HepG2 (cell line): Measurements from ENCODE around the gene CDR2L. TPM values are rescaled to one million over a fixed set of nuclear protein-coding genes. Genes with fewer than 3 reads are reported as not detected.

Experiments
- AKAP8 ChIP-seq: sonication (generic); formaldehyde crosslinking; IDR thresholded peaks from 2 replicates; pipeline ENCODE4 v1.5.1; 2020; ENCODE audit warnings: mild to moderate bottlenecking, missing genetic modification reagents
- ATF7 ChIP-seq, 2 experiments: fragments of 450-650 bp in 1 of 2; sonication (generic) in 1 of 2; formaldehyde crosslinking in 1 of 2; IDR thresholded peaks; 2 replicates each; pipeline versions ENCODE4 v1.4.0 to v1.6.1; 2016 to 2020; ENCODE audit warnings: antibody characterized with exemption in 1 of 2, mild to moderate bottlenecking in 1 of 2, missing genetic modification reagents in 1 of 2
- BRF2 ChIP-seq: sonication (generic); formaldehyde crosslinking; IDR thresholded peaks from 2 replicates; pipeline ENCODE4 v1.8.1; 2022; ENCODE audit warnings: mild to moderate bottlenecking, missing genetic modification reagents
- EZH2 ChIP-seq: conservative IDR thresholded peaks from 2 replicates; pipeline ENCODE4 v1.6.1; 2012; ENCODE audit warnings: mild to moderate bottlenecking, low read depth, low read length, moderate library complexity
- FLYWCH1 ChIP-seq: sonication (generic); formaldehyde crosslinking; IDR thresholded peaks from 2 replicates; pipeline ENCODE4 v1.8.1; 2023; ENCODE audit warnings: mild to moderate bottlenecking, missing genetic modification reagents
- GTF3A ChIP-seq: sonication (generic); formaldehyde crosslinking; conservative IDR thresholded peaks from 2 replicates; pipeline ENCODE4 v1.4.0; 2020; ENCODE audit warnings: mild to moderate bottlenecking, missing genetic modification reagents
- HNRNPK ChIP-seq: fragments of 200-400 bp; formaldehyde crosslinking; IDR thresholded peaks from 2 replicates; pipeline ENCODE4 v1.6.1; 2018; ENCODE audit warnings: low read length, low read depth, moderate library complexity, mild to moderate bottlenecking; ENCODE audit not compliant: poor library complexity, severe bottlenecking
- KAT7 ChIP-seq: IDR thresholded peaks from 2 replicates; pipeline ENCODE4 v1.6.1; 2018; ENCODE audit warnings: borderline replicate concordance, missing compliant biosample characterization
- KLF15 ChIP-seq: sonication (generic); formaldehyde crosslinking; IDR thresholded peaks from 2 replicates; pipeline ENCODE4 v1.8.1; 2023; ENCODE audit warnings: borderline replicate concordance, mild to moderate bottlenecking, inconsistent platforms, missing genetic modification reagents, mixed read lengths
- KMT2B ChIP-seq: IDR thresholded peaks from 2 replicates; pipeline ENCODE4 v1.6.1; 2016; ENCODE audit warnings: missing genetic modification reagents, missing compliant biosample characterization
- PLSCR1 ChIP-seq: sonication (generic); formaldehyde crosslinking; IDR thresholded peaks from 2 replicates; pipeline ENCODE4 v1.5.0; 2020; ENCODE audit warnings: missing genetic modification reagents, mild to moderate bottlenecking, borderline replicate concordance
- RBAK ChIP-seq: sonication (generic); formaldehyde crosslinking; IDR thresholded peaks from 2 replicates; pipeline ENCODE4 v1.5.1; 2020; ENCODE audit warnings: mild to moderate bottlenecking, missing genetic modification reagents
- SIX1 ChIP-seq: sonication (generic); formaldehyde crosslinking; IDR thresholded peaks from 2 replicates; pipeline ENCODE4 v1.4.0; 2020; ENCODE audit warnings: missing genetic modification reagents, borderline replicate concordance
- SNAPC2 ChIP-seq: sonication (generic); formaldehyde crosslinking; IDR thresholded peaks from 2 replicates; pipeline ENCODE4 v1.8.1; 2022; ENCODE audit warnings: mild to moderate bottlenecking, missing genetic modification reagents
- SP2 ChIP-seq: sonication (generic); formaldehyde crosslinking; IDR thresholded peaks from 2 replicates; pipeline ENCODE4 v1.5.1; 2020; ENCODE audit warnings: mild to moderate bottlenecking, missing genetic modification reagents
- ZNF224 ChIP-seq: sonication (generic); formaldehyde crosslinking; IDR thresholded peaks from 2 replicates; pipeline ENCODE4 v1.5.0; 2020; ENCODE audit warnings: mild to moderate bottlenecking, missing genetic modification reagents
- ZNF543 ChIP-seq: sonication (generic); formaldehyde crosslinking; IDR thresholded peaks from 2 replicates; pipeline ENCODE4 v1.4.0; 2020; ENCODE audit warnings: mild to moderate bottlenecking, missing genetic modification reagents
- ZNF564 ChIP-seq: sonication (generic); formaldehyde crosslinking; IDR thresholded peaks from 2 replicates; pipeline ENCODE4 v1.8.1; 2023; ENCODE audit warnings: mild to moderate bottlenecking, missing genetic modification reagents
- ZNF572 ChIP-seq: sonication (generic); formaldehyde crosslinking; IDR thresholded peaks from 2 replicates; pipeline ENCODE4 v1.5.1; 2020; ENCODE audit warnings: mild to moderate bottlenecking, missing genetic modification reagents
- ZNF589 ChIP-seq: sonication (generic); formaldehyde crosslinking; conservative IDR thresholded peaks from 2 replicates; pipeline ENCODE4 v1.8.0; 2022; ENCODE audit warnings: mild to moderate bottlenecking, moderate library complexity, missing genetic modification reagents
- ZNF746 ChIP-seq: sonication (generic); formaldehyde crosslinking; IDR thresholded peaks from 2 replicates; pipeline ENCODE4 v1.8.0; 2022; ENCODE audit warnings: mild to moderate bottlenecking, missing genetic modification reagents
- ZNF781 ChIP-seq: sonication (generic); formaldehyde crosslinking; IDR thresholded peaks from 2 replicates; pipeline ENCODE4 v1.5.1; 2020; ENCODE audit warnings: borderline replicate concordance, mild to moderate bottlenecking, missing genetic modification reagents; ENCODE audit errors: not compliant biosample characterization
- ZNF790 ChIP-seq: sonication (generic); formaldehyde crosslinking; IDR thresholded peaks from 2 replicates; pipeline ENCODE4 v1.8.0; 2022; ENCODE audit warnings: missing genetic modification reagents, mild to moderate bottlenecking, borderline replicate concordance
- ZZZ3 ChIP-seq: sonication (generic); formaldehyde crosslinking; IDR thresholded peaks from 2 replicates; pipeline ENCODE4 v1.4.0; 2020; ENCODE audit warnings: missing genetic modification reagents, mild to moderate bottlenecking, borderline replicate concordance
- polyA plus RNA-seq, 8 experiments: library from polyadenylated mRNA; depleted of rRNA in 3 of 8; stranded (reverse) in 7 of 8; unstranded in 1 of 8; fragments of >200 nt; fragmentation: Illumina TruSeq in 4 of 8; extraction: Trizol in 4 of 8; gene quantifications; 2 replicates each; pipeline versions ENCODE4 v1.2.1 to v1.2.3, GENCODE V29; 2011 to 2016; ENCODE audit warnings: low read depth in 4 of 8, missing spikeins in 1 of 8, mixed read lengths in 1 of 8; ENCODE audit not compliant: insufficient read depth in 1 of 8
- total RNA-seq, 5 experiments: library from RNA; depleted of rRNA; stranded (reverse); fragments of >200 nt; fragmentation: Illumina TruSeq; extraction: Trizol; gene quantifications; 2 replicates each; pipeline ENCODE4 v1.2.3, GENCODE V29; 2016; ENCODE audit warnings: low read depth in 1 of 5
- TF ChIP-seq, protein P1 (sequence below): sonication (generic); formaldehyde crosslinking; IDR thresholded peaks from 2 replicates; pipeline ENCODE4 v1.4.0; 2020; ENCODE audit warnings: mild to moderate bottlenecking, low read depth, missing genetic modification reagents

The CDR2L gene
- total and polyA plus RNA-seq, 2 of the 13 experiments (the other 11 are each of a cell fraction or from before 2014, with no cell fraction given) = 1.9 to 2.1 TPM

GRCh38 chr17:75034236-75034908, 46.9 kb downstream of the CDR2L start (continued):
- TF ChIP-seq ZNF781 (CRISPR knock-in tag) (peak; percentile 68), EZH2 (no peak), SNAPC2 (CRISPR knock-in tag) (peak; percentile 76), ZNF790 (CRISPR knock-in tag) (no peak; the same call in 1 of the 2 replicates), BRF2 (CRISPR knock-in tag) (no peak; the same call in 1 of the 2 replicates), ZNF564 (CRISPR knock-in tag) (peak; percentile 86; the same call in 1 of the 2 replicates), GTF3A (CRISPR knock-in tag) (peak; percentile 100), KLF15 (peak; percentile 93; the same call in 1 of the 2 replicates), SIX1 (CRISPR knock-in tag) (peak; percentile 52; the same call in 1 of the 2 replicates), ZZZ3 (CRISPR knock-in tag) (no peak), RBAK (CRISPR knock-in tag) (peak; percentile 76; the same call in 1 of the 2 replicates), ZNF746 (no peak; the same call in 1 of the 2 replicates), ATF7 (IDR thresholded peaks at IDR 0.05) (no peak), ATF7 (CRISPR knock-in tag; IDR thresholded peaks at IDR 0.05) (no peak; the same call in 1 of the 2 replicates), HNRNPK (no peak), ZNF589 (no peak), ZNF543 (CRISPR knock-in tag) (peak; percentile 96), SP2 (CRISPR knock-in tag) (no peak), ZNF572 (CRISPR knock-in tag) (0 out of 2 replicates have a peak, but pooled peaks have one; percentile 7), FLYWCH1 (CRISPR knock-in tag) (0 out of 2 replicates have a peak, but pooled peaks have one; percentile 13), PLSCR1 (peak; percentile 44; the same call in 1 of the 2 replicates), KAT7 (CRISPR knock-in tag) (no peak), AKAP8 (CRISPR knock-in tag) (0 out of 2 replicates have a peak, but pooled peaks have one; percentile 52), KMT2B (CRISPR knock-in tag) (0 out of 2 replicates have a peak, but pooled peaks have one; percentile 40), ZNF224 (CRISPR knock-in tag) (no peak)
- TF ChIP-seq, protein P1, sequence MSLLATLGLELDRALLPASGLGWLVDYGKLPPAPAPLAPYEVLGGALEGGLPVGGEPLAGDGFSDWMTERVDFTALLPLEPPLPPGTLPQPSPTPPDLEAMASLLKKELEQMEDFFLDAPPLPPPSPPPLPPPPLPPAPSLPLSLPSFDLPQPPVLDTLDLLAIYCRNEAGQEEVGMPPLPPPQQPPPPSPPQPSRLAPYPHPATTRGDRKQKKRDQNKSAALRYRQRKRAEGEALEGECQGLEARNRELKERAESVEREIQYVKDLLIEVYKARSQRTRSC (CRISPR knock-in tag) = peak; percentile 16; the same call in 1 of the 2 replicates
